Activated CD4-positive, alpha-beta memory T cell treated with anti-CD3 and anti-CD28 coated beads for 36 hours (primary cell): ENCODE measurements around the gene C3orf22. TPM values are rescaled to one million over a fixed set of nuclear protein-coding genes. Genes with fewer than 3 reads are reported as not detected.

Source experiments
- total RNA-seq, 2 experiments: library from RNA; stranded (reverse); gene quantifications; one replicate each; pipeline ENCODE4 v1.2.3, GENCODE V29; 2021

C3orf22 gene
- total RNA-seq, 2 experiments from 2014 or later, result not detected

Other genes starting within 250 kb of the C3orf22 start
- gene KLF15, start 201.5 kb downstream of the C3orf22 start, total RNA-seq, result under 1 TPM; 0.40 to 0.46 TPM
- not detected for gene CFAP100, start 164.0 kb downstream of the C3orf22 start, total RNA-seq
- gene ZXDC, start 83.0 kb downstream of the C3orf22 start, total RNA-seq, result 10 to 100 TPM; 18.2 to 19.1 TPM
- not detected for gene UROC1, start 41.2 kb downstream of the C3orf22 start, total RNA-seq
- gene CHST13, start 34.8 kb downstream of the C3orf22 start, total RNA-seq, result not detected
- gene TXNRD3, start 96.2 kb upstream of the C3orf22 start, total RNA-seq, result 1 to 10 TPM; 1.3 to 2.0 TPM
- 10 to 100 TPM; 12.7 to 13.1 TPM for gene CHCHD6, start 145.3 kb upstream of the C3orf22 start, total RNA-seq